Endothelial cell of umbilical vein (primary cell): ENCODE data around the gene CFAP77.

ENCODE experiments used
- POLR2A ChIP-seq: IDR thresholded peaks from 2 replicates; pipeline ENCODE4 v1.6.1; 2012; ENCODE audit warnings: low read depth, mild to moderate bottlenecking, control low read depth, low read length
- TF ChIP-seq, protein P1 (sequence below), 2 donors: IDR thresholded peaks; 1 replicate in 1 of 2; 2 replicates in 1 of 2; pipeline ENCODE4 v1.5.1; 2011; ENCODE audit warnings: low read length in 2 of 2, mild to moderate bottlenecking in 2 of 2, moderate library complexity in 2 of 2, control low read depth in 1 of 2, inconsistent platforms in 1 of 2, low read depth in 1 of 2; ENCODE audit not compliant: insufficient read depth in 1 of 2; ENCODE audit errors: extremely low read depth in 1 of 2

DNA sequence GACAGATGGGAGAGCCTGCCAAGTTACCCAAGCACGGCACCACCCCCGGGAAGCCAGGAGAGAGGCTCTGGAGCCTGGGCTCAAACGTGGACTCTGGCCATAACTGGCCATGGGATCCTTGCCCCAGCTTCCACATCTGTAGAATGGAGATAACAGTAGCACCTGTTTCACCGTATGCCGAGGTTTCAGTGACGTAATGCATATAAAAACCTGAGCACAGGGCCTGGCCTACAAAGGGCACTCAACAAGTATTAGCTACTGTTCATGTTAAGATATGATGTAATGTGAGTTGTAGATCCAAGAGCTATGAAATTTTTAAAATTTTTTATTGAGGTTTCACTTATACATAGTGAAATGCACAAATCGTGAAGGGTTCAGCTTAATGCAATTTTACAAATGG, 90.2 kb downstream of the CFAP77 start:
- TF ChIP-seq POLR2A = no peak
- TF ChIP-seq, protein P1, sequence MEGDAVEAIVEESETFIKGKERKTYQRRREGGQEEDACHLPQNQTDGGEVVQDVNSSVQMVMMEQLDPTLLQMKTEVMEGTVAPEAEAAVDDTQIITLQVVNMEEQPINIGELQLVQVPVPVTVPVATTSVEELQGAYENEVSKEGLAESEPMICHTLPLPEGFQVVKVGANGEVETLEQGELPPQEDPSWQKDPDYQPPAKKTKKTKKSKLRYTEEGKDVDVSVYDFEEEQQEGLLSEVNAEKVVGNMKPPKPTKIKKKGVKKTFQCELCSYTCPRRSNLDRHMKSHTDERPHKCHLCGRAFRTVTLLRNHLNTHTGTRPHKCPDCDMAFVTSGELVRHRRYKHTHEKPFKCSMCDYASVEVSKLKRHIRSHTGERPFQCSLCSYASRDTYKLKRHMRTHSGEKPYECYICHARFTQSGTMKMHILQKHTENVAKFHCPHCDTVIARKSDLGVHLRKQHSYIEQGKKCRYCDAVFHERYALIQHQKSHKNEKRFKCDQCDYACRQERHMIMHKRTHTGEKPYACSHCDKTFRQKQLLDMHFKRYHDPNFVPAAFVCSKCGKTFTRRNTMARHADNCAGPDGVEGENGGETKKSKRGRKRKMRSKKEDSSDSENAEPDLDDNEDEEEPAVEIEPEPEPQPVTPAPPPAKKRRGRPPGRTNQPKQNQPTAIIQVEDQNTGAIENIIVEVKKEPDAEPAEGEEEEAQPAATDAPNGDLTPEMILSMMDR (IDR thresholded peaks at IDR 0.05; ENCODE audit: extremely low read depth in 1 of 2, insufficient read depth in 1 of 2, low read depth in 1 of 2, low read length in 2 of 2) = no peak
